Stimulated activated CD4-positive, alpha-beta T cell treated with anti-CD3 and anti-CD28 coated beads, Interleukin-2, amount 100 ng/mL, for 4 hours (primary cell): Measurements from ENCODE around the gene EVI2B.
"Not testable (repeated sequence)": the region's sequence is repeated elsewhere in the genome, so short reads cannot be mapped to it uniquely, and the experiment has no call there.

Source experiments
- DNase-seq: peaks from one replicate; pipeline ENCODE4 v3.0.0-alpha.2; 2020; ENCODE audit warnings: low read depth

The EVI2B gene

GRCh38 chr17:31310886-31311285, 3.0 kb downstream of the EVI2B start:
- DNase-seq = no peak

GRCh38 chr17:31310260-31310659, 3.6 kb downstream of the EVI2B start:
- DNase-seq = peak; percentile 42

- DNase-seq = no peak
Observed at GRCh38 chr17:31309556-31309955, 4.3 kb downstream of the EVI2B start.

GRCh38 chr17:31308372-31309334, 5.2 kb downstream of the EVI2B start:
- DNase-seq = no peak

- DNase-seq = no peak
Observed at GRCh38 chr17:31307640-31308039, 6.2 kb downstream of the EVI2B start.

GRCh38 chr17:31299624-31300023, 14.2 kb downstream of the EVI2B start:
- no peak for DNase-seq

GRCh38 chr17:31297090-31297489, 16.8 kb downstream of the EVI2B start, which contains the start of gene OMG:
OMG (minus strand) TSS chr17:31297239; CDS start chr17:31296331, 908 bp downstream.
- no peak for DNase-seq

GRCh38 chr17:31296142-31296541, 17.7 kb downstream of the EVI2B start:
- no peak for DNase-seq

GRCh38 chr17:31295489-31295871, 18.4 kb downstream of the EVI2B start:
- DNase-seq = no peak

- DNase-seq = no peak
Observed at GRCh38 chr17:31294820-31295488, 18.9 kb downstream of the EVI2B start.

GRCh38 chr17:31294231-31294630, 19.6 kb downstream of the EVI2B start:
- no peak for DNase-seq

GRCh38 chr17:31293581-31293980, 20.3 kb downstream of the EVI2B start:
- DNase-seq = no peak

- DNase-seq = no peak
Observed at GRCh38 chr17:31291820-31292219, 22.0 kb downstream of the EVI2B start.

GRCh38 chr17:31289790-31290189, 24.1 kb downstream of the EVI2B start:
- no peak for DNase-seq

GRCh38 chr17:31287932-31288331, 25.9 kb downstream of the EVI2B start:
- DNase-seq = not testable (repeated sequence)

GRCh38 chr17:31286587-31286986, 27.3 kb downstream of the EVI2B start:
- DNase-seq = no peak

GRCh38 chr17:31283841-31284240, 30.0 kb downstream of the EVI2B start:
- DNase-seq = no peak

GRCh38 chr17:31281061-31281460, 32.8 kb downstream of the EVI2B start:
- no peak for DNase-seq

GRCh38 chr17:31279401-31279800, 34.5 kb downstream of the EVI2B start:
- no peak for DNase-seq

- no peak for DNase-seq
Observed at GRCh38 chr17:31275116-31275515, 38.7 kb downstream of the EVI2B start.

- DNase-seq = no peak
Observed at GRCh38 chr17:31274252-31274651, 39.6 kb downstream of the EVI2B start.

- DNase-seq = no peak
Observed at GRCh38 chr17:31273516-31273915, 40.3 kb downstream of the EVI2B start.

- DNase-seq = no peak
Observed at GRCh38 chr17:31272803-31273202, 41.1 kb downstream of the EVI2B start.
